Measurements from ENCODE around the gene TMEM185B.

Gene TMEM185B

GRCh38 chr2:120233292-120233691 lies 10.1 kb upstream of the TMEM185B start:
- POLR2A ChIA-PET = interaction anchor here (0.5 to 0.7 kb wide), 2 partner anchors 84 to 506 kb away, joined by 4 to 5 read pairs; no protein-coding TSS in a partner anchor
- CTCF ChIA-PET = interaction anchor here (1.1 to 2.1 kb wide), 3 partner anchors 9 to 80 kb away, joined by 3 to 7 read pairs (median 3); no protein-coding TSS in a partner anchor
- no peak overlapping the region for H3K4me3 ChIP-seq (ENCODE audit: control insufficient read depth in 1 of 7, extremely low read depth in 1 of 7, insufficient read depth in 4 of 7, low read depth in 2 of 7, low read length in 6 of 7)
- peaks cover 8 to 44% (median 25%) of the 10 kb centered on the region in 4 experiments for H3K4me1 ChIP-seq (ENCODE audit: control extremely low read depth in 1 of 4, control insufficient read depth in 4 of 4, insufficient read depth in 4 of 4, low read length in 3 of 4)
- H3K27me3 ChIP-seq (replicated peaks in 2 of 5; ENCODE audit: control insufficient read depth in 4 of 5, insufficient read depth in 5 of 5, low read length in 4 of 5) = no peaks in the 10 kb centered on the region
- DNase-seq = no peak
- WGBS (ENCODE audit: insufficient coverage) = 96% methylated on average over 5 of the region's 5 CpGs
- no peaks in the 10 kb centered on the region for H3K36me3 ChIP-seq (ENCODE audit: control insufficient read depth in 4 of 4, insufficient read depth in 4 of 4, low read length in 3 of 4)
- peak overlapping the region in 1 of 2 experiments; percentile 68 for H3K27ac ChIP-seq (ENCODE audit: insufficient read depth in 1 of 2, low read depth in 1 of 2, low read length in 2 of 2, poor library complexity in 1 of 2, severe bottlenecking in 2 of 2)
- H3K9me3 ChIP-seq (ENCODE audit: control extremely low read depth in 1 of 5, control insufficient read depth in 4 of 5, insufficient read depth in 2 of 5, low read depth in 1 of 5, low read length in 4 of 5) = no peaks in the 10 kb centered on the region

DNA sequence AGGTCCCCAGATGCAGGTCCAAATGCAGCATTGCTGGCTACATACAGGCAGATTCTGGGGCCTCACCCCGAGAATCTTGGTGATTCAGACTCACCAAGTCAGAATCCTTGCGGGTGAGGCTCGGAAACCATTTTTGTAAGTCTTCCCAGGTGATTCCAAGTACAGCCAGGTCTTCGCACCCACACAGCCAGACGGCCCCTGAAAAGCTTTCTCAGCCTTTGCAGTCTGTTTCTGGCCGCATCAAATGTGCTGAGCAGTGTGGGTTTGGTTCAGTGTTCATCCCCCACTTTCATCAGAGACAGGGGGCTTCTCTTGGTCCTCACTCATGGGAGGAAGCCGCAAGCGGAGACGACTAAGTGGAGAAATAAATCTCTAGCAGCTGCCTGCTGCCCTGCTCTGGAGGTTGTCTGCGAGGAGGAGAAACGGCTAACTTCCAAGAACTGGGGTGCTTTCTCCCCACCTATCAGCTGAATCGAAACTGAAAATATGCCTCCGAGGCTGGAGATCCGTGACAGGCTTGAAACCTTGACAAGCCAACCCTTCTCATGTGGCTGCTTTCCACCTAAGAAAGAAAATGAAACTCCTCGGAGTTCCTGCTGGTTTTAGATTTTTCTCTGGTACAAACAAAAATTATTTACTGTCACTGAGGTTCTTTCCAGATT lies 8.9 kb upstream of the TMEM185B start:
- H3K4me1 ChIP-seq (ENCODE audit: control extremely low read depth in 1 of 4, control insufficient read depth in 4 of 4, insufficient read depth in 4 of 4, low read length in 3 of 4) = peaks cover 8 to 56% (median 33%) of the 10 kb centered on the region in 4 experiments
- ChIA-PET CTCF (interaction anchor here (0.9 to 2.6 kb wide), 11 partner anchors 9 to 81 kb away, joined by 3 to 11 read pairs (median 5); partner anchors contain the start of gene RALB), POLR2A (interaction anchor here (0.8 to 1.3 kb wide), 3 partner anchors 18 to 35 kb away, joined by 3 read pairs; partner anchors contain the start of gene RALB)
- H3K4me3 ChIP-seq (ENCODE audit: control insufficient read depth in 1 of 7, extremely low read depth in 1 of 7, insufficient read depth in 4 of 7, low read depth in 2 of 7, low read length in 6 of 7) = peak overlapping the region; percentile 34 to 84 (median 73)
- DNase-seq = peak; percentile 75 to 92 (median 90)
- no peaks in the 10 kb centered on the region for H3K9me3 ChIP-seq (ENCODE audit: control extremely low read depth in 1 of 5, control insufficient read depth in 4 of 5, insufficient read depth in 2 of 5, low read depth in 1 of 5, low read length in 4 of 5)
- H3K27me3 ChIP-seq (replicated peaks in 2 of 5; ENCODE audit: control insufficient read depth in 4 of 5, insufficient read depth in 5 of 5, low read length in 4 of 5) = no peaks in the 10 kb centered on the region
- H3K27ac ChIP-seq (ENCODE audit: insufficient read depth in 1 of 2, low read depth in 1 of 2, low read length in 2 of 2, poor library complexity in 1 of 2, severe bottlenecking in 2 of 2) = peak overlapping the region; percentile 38 to 68
- 8% methylated on average over 14 of the region's 15 CpGs for WGBS (ENCODE audit: insufficient coverage)
- no peaks in the 10 kb centered on the region for H3K36me3 ChIP-seq (ENCODE audit: control insufficient read depth in 4 of 4, insufficient read depth in 4 of 4, low read length in 3 of 4)

- DNase-seq = no peak
- peak overlapping the region in 5 of 7 experiments; percentile 62 to 80 (median 73) for H3K4me3 ChIP-seq (ENCODE audit: control insufficient read depth in 1 of 7, extremely low read depth in 1 of 7, insufficient read depth in 4 of 7, low read depth in 2 of 7, low read length in 6 of 7)
- CTCF ChIA-PET = interaction anchor here (1.0 to 2.6 kb wide), 9 partner anchors 13 to 82 kb away, joined by 3 to 11 read pairs (median 4); partner anchors contain the start of gene RALB
These were observed 8.4 kb upstream of the TMEM185B start for GRCh38 chr2:120231564-120231973.

DNA sequence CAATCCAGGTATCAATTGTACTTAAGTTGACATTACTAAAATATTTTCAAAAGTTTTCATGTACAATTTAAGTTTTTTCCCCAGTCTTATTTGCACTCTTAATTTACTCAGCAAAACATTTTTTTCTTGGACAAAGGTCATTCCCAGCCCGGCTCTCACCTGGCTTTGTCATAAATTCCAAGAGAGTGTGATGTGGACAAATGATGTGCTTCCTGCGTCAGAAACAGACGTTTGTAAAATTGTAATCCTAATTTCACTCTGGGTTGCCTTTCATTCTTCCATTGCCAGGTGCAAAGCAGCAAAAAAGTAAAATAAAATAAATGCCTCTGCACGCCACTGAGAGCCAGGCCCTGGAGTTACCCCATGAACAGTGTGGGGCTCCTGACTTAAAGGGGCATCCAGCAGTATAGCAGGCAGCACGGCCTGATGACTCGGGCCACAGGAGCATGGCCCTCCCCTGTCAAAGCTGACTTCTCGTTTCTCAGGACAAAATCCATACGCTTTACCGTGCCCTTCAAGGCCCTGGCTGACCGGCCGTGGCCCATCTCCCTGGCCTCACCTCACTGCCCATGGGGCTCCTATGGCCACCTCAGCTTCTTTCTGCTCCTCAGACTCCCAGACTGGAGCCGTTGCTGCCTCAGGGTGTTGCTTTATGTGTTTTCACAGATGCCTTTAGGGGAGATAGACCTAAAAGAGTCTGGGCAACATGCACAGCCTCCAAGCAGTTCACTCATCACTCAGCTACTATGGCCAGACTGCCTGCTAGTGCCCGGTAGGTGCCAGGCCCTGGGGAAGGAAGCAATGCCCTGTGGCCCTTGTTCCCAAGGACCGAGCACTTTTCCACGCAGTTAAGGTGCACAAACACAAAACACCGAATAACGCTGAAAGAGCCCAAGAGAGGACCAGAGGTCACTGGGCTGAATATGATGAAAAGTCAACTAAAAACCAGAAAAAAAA lies 7.6 kb upstream of the TMEM185B start:
- Histone ChIP-seq H3K27ac (ENCODE audit: insufficient read depth in 1 of 2, low read depth in 1 of 2, low read length in 2 of 2, poor library complexity in 1 of 2, severe bottlenecking in 2 of 2) (no peak overlapping the region), H3K9me3 (ENCODE audit: control extremely low read depth in 1 of 5, control insufficient read depth in 4 of 5, insufficient read depth in 2 of 5, low read depth in 1 of 5, low read length in 4 of 5) (no peaks in the 10 kb centered on the region), H3K27me3 (replicated peaks in 2 of 5; ENCODE audit: control insufficient read depth in 4 of 5, insufficient read depth in 5 of 5, low read length in 4 of 5) (no peaks in the 10 kb centered on the region), H3K36me3 (ENCODE audit: control insufficient read depth in 4 of 4, insufficient read depth in 4 of 4, low read length in 3 of 4) (no peaks in the 10 kb centered on the region), H3K4me3 (ENCODE audit: control insufficient read depth in 1 of 7, extremely low read depth in 1 of 7, insufficient read depth in 4 of 7, low read depth in 2 of 7, low read length in 6 of 7) (no peak overlapping the region), H3K4me1 (ENCODE audit: control extremely low read depth in 1 of 4, control insufficient read depth in 4 of 4, insufficient read depth in 4 of 4, low read length in 3 of 4) (peaks cover 8 to 67% (median 43%) of the 10 kb centered on the region in 4 experiments)
- no peak for DNase-seq
- ChIA-PET CTCF (interaction anchor here (0.6 to 2.6 kb wide), 9 partner anchors 14 to 83 kb away, joined by 3 to 11 read pairs (median 4); no protein-coding TSS in a partner anchor), POLR2A (interaction anchor here (0.7 to 1.0 kb wide), 2 partner anchors 22 to 52 kb away, joined by 3 to 5 read pairs; partner anchors contain the start of gene RALB)
- 91% methylated on average over 16 of the region's 17 CpGs for WGBS (ENCODE audit: insufficient coverage)

More at GRCh38 chr2:120231564-120231973, 8.4 kb upstream of the TMEM185B start:
- no peaks in the 10 kb centered on the region for H3K27me3 ChIP-seq (replicated peaks in 2 of 5; ENCODE audit: control insufficient read depth in 4 of 5, insufficient read depth in 5 of 5, low read length in 4 of 5)
- 91% methylated on average over 4 of the region's 4 CpGs for WGBS (ENCODE audit: insufficient coverage)
- H3K4me1 ChIP-seq (ENCODE audit: control extremely low read depth in 1 of 4, control insufficient read depth in 4 of 4, insufficient read depth in 4 of 4, low read length in 3 of 4) = peaks cover 8 to 61% (median 38%) of the 10 kb centered on the region in 4 experiments
- H3K36me3 ChIP-seq (ENCODE audit: control insufficient read depth in 4 of 4, insufficient read depth in 4 of 4, low read length in 3 of 4) = no peaks in the 10 kb centered on the region
- H3K27ac ChIP-seq (ENCODE audit: insufficient read depth in 1 of 2, low read depth in 1 of 2, low read length in 2 of 2, poor library complexity in 1 of 2, severe bottlenecking in 2 of 2) = no peak overlapping the region
- POLR2A ChIA-PET = interaction anchor here (1.3 kb wide), 2 partner anchors 19 to 36 kb away, joined by 3 read pairs; no protein-coding TSS in a partner anchor
- no peaks in the 10 kb centered on the region for H3K9me3 ChIP-seq (ENCODE audit: control extremely low read depth in 1 of 5, control insufficient read depth in 4 of 5, insufficient read depth in 2 of 5, low read depth in 1 of 5, low read length in 4 of 5)

- Histone ChIP-seq H3K27me3 (replicated peaks in 2 of 5; ENCODE audit: control insufficient read depth in 4 of 5, insufficient read depth in 5 of 5, low read length in 4 of 5) (no peaks in the 10 kb centered on the region), H3K27ac (ENCODE audit: insufficient read depth in 1 of 2, low read depth in 1 of 2, low read length in 2 of 2, poor library complexity in 1 of 2, severe bottlenecking in 2 of 2) (no peak overlapping the region), H3K4me1 (ENCODE audit: control extremely low read depth in 1 of 4, control insufficient read depth in 4 of 4, insufficient read depth in 4 of 4, low read length in 3 of 4) (peaks cover 8 to 73% (median 44%) of the 10 kb centered on the region in 4 experiments), H3K36me3 (ENCODE audit: control insufficient read depth in 4 of 4, insufficient read depth in 4 of 4, low read length in 3 of 4) (no peaks in the 10 kb centered on the region), H3K9me3 (ENCODE audit: control extremely low read depth in 1 of 5, control insufficient read depth in 4 of 5, insufficient read depth in 2 of 5, low read depth in 1 of 5, low read length in 4 of 5) (no peaks in the 10 kb centered on the region), H3K4me3 (ENCODE audit: control insufficient read depth in 1 of 7, extremely low read depth in 1 of 7, insufficient read depth in 4 of 7, low read depth in 2 of 7, low read length in 6 of 7) (no peak overlapping the region)
- no peak for DNase-seq
- ChIA-PET POLR2A (no interaction called here), CTCF (interaction anchor here (1.3 to 2.0 kb wide), 3 partner anchors 13 to 84 kb away, joined by 3 to 24 read pairs (median 6); no protein-coding TSS in a partner anchor)
- 95% methylated on average over 9 of the region's 10 CpGs for WGBS (ENCODE audit: insufficient coverage)
These were observed 6.1 kb upstream of the TMEM185B start for GRCh38 chr2:120229341-120229740.

GRCh38 chr2:120228503-120228902 lies 5.3 kb upstream of the TMEM185B start:
- CTCF ChIA-PET = interaction anchor here (0.5 to 2.0 kb wide), 10 partner anchors 21 to 452 kb away, joined by 3 to 24 read pairs (median 4); no protein-coding TSS in a partner anchor
- Histone ChIP-seq H3K36me3 (ENCODE audit: control insufficient read depth in 4 of 4, insufficient read depth in 4 of 4, low read length in 3 of 4) (no peaks in the 10 kb centered on the region), H3K27me3 (replicated peaks in 2 of 5; ENCODE audit: control insufficient read depth in 4 of 5, insufficient read depth in 5 of 5, low read length in 4 of 5) (no peaks in the 10 kb centered on the region), H3K4me1 (ENCODE audit: control extremely low read depth in 1 of 4, control insufficient read depth in 4 of 4, insufficient read depth in 4 of 4, low read length in 3 of 4) (peaks cover 11 to 80% (median 51%) of the 10 kb centered on the region in 4 experiments), H3K9me3 (ENCODE audit: control extremely low read depth in 1 of 5, control insufficient read depth in 4 of 5, insufficient read depth in 2 of 5, low read depth in 1 of 5, low read length in 4 of 5) (no peaks in the 10 kb centered on the region), H3K27ac (ENCODE audit: insufficient read depth in 1 of 2, low read depth in 1 of 2, low read length in 2 of 2, poor library complexity in 1 of 2, severe bottlenecking in 2 of 2) (no peak overlapping the region), H3K4me3 (ENCODE audit: control insufficient read depth in 1 of 7, extremely low read depth in 1 of 7, insufficient read depth in 4 of 7, low read depth in 2 of 7, low read length in 6 of 7) (no peak overlapping the region)
- POLR2A ChIA-PET = no interaction called here
- WGBS (ENCODE audit: insufficient coverage) = 83% methylated on average over 3 of the region's 5 CpGs
- DNase-seq = peak in 2 of 3 donors; percentile 51 to 60
